GM13977 (cell line): ENCODE results near the gene RAC2.
"Not testable (repeated sequence)": the region's sequence is repeated elsewhere in the genome, so short reads cannot be mapped to it uniquely, and the experiment has no call there.

ENCODE experiments used
- DNase-seq: peaks from one replicate; pipeline ENCODE4 v3.0.0; 2012; ENCODE audit warnings: low spot score
- CTCF ChIP-seq: IDR thresholded peaks from 2 replicates; pipeline ENCODE4 v1.5.1; 2012; ENCODE audit warnings: mild to moderate bottlenecking, control low read depth; ENCODE audit not compliant: insufficient read depth; ENCODE audit errors: extremely low read depth, missing control alignments
- in situ Hi-C: fragments of 300-500 bp; cut with MboI; formaldehyde crosslinking; loops from one replicate; pipeline ENCODE4 v1.12.0; 2022; ENCODE audit warnings: low sequenced_read_pairs, low pct_unique_long_range_greater_than_20kb, mixed read lengths, inconsistent platforms; ENCODE audit not compliant: unreplicated experiment

RAC2 gene

GRCh38 chr22:37258005-37258752 lies 14.1 kb upstream of the RAC2 start:
- no peak for TF ChIP-seq CTCF
- in situ Hi-C loops: no loop called here

GRCh38 chr22:37256075-37256726 lies 12.1 kb upstream of the RAC2 start:
- in situ Hi-C loops: no loop called here
- DNase-seq: no peak
- no peak for TF ChIP-seq CTCF

More at GRCh38 chr22:37258005-37258752, 14.1 kb upstream of the RAC2 start:
- no peak for DNase-seq

- no peak for DNase-seq
- in situ Hi-C loops: no loop called here
- no peak for TF ChIP-seq CTCF
These were observed 11.5 kb upstream of the RAC2 start for GRCh38 chr22:37255558-37256006.

GRCh38 chr22:37254867-37255233 lies 10.8 kb upstream of the RAC2 start:
- in situ Hi-C loops: no loop called here
- DNase-seq: no peak

GRCh38 chr22:37254209-37254866 lies 10.3 kb upstream of the RAC2 start:
- in situ Hi-C loops: no loop called here
- no peak for TF ChIP-seq CTCF
- no peak for DNase-seq

More at GRCh38 chr22:37254867-37255233, 10.8 kb upstream of the RAC2 start:
- no peak for TF ChIP-seq CTCF

- DNase-seq: no peak
- in situ Hi-C loops: no loop called here
These were observed 9.1 kb upstream of the RAC2 start for GRCh38 chr22:37253126-37253660.

GRCh38 chr22:37251836-37252235 lies 7.8 kb upstream of the RAC2 start:
- DNase-seq, in situ Hi-C loops: not testable (repeated sequence)

More at GRCh38 chr22:37253126-37253660, 9.1 kb upstream of the RAC2 start:
- no peak for TF ChIP-seq CTCF
